HG02798 (cell line): ENCODE results near the gene PTPRS.

ENCODE experiments used
- ATAC-seq: cut with Tn5 transposase; IDR thresholded peaks from one replicate; pipeline ENCODE4 v1.9.1; 2021; ENCODE audit warnings: mild to moderate bottlenecking; ENCODE audit not compliant: unreplicated experiment, poor library complexity

The PTPRS gene

DNA sequence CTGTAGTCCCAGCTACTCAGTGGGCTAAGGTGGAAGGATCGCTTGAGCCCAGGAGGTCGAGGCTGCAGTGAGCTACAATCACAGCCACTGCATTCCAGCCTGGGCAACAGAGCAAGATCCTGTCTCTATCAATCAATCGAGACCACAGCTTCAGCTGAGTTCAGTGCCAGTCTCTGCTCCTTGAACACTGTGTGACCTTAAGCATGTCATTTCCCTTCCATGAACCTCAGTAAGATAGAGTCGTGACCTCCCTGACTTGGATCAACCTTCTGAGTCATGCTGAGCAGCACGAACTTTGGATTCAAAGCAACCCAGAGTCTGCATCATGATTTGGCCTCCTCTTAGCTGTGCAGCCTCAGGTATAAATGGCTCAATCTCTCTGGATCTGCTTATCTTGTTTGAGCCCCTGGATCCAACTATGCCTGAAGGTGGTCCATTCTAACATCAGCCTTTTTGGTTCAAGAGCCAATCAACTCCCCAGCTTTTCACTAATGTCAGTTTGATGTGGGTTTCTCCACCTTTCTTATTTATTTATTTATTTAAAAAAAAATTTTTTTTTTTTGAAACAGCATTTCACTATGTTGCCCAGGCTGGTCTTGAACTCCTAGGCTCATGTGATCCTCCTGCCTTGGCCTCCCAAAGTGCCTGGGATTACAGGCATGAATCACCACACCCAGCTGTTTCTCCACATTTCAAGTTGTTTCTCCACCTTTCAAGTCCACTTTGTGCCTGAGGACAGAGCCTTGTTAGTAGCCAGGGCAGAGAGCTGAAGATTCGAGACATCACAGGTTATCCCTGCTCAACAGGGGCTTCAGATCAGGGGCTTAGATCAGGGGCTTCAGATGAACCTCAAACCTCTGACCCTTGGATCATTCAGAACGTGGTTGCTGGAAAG lies 26.4 kb downstream of the PTPRS start:
- ATAC-seq: no peak

DNA sequence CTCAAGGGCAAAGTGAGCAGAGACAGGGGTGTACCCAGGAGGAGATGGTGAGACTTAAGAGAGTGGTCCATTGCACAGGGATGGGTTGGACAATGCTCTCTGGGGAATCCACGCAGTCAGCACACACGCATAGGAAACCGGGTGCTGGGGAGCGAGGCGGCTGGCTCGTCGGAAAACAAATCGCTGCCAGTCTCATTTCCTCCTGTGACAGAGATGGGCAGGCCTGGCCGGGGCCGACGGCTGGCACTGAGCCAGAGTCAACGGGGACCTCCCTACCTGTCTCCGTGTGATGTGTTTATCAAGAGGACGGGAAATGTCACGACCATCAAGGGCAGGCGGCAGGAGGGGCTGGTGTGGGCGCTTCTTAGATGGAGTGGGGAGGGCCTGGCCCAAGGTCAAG lies 27.3 kb downstream of the PTPRS start:
- no peak for ATAC-seq

DNA sequence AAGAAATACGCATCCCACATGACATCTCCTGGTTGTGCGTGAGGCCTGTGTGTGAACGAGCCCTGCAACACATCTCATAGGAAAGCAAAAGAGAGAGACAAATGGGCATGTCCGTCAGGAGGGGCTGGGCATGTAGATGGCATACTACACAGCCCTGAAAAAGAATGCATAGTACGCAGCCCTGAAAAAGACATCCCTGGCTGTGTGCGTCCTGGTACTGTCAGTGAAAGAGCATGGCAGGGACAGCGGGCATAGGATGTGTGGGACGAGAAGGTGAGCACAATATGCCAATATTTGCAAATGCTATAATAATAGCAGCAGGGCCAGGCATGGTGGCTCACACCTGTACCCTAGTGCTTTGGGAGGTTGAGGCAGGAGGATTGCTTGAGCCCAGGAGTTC lies 28.6 kb downstream of the PTPRS start:
- no peak for ATAC-seq

- ATAC-seq: no peak
Measured at GRCh38 chr19:5309438-5310204, 31.0 kb downstream of the PTPRS start.

GRCh38 chr19:5308451-5309437 lies 31.9 kb downstream of the PTPRS start:
- no peak for ATAC-seq

DNA sequence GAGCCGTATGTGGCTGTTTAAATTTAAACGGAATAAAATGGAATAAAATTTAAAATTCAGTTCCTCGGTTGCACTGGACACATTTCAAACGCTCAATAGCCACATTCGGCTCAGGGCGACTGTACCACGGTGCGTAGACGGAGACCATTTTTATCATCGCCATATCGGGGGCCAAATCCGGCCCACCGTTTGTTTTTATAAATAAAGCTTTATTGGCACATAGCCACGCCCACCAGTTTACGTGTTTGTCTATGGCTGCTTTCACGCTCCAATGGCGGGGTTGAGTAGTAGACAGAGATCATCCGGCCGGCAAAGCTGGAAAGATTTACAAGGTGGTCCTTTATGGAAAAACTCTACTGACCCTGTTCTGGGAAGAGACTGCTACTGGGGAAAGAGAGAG lies 33.0 kb downstream of the PTPRS start:
- no peak for ATAC-seq

- no peak for ATAC-seq
Measured at GRCh38 chr19:5305163-5305562, 35.4 kb downstream of the PTPRS start.

- no peak for ATAC-seq
Measured at GRCh38 chr19:5304486-5304885, 36.1 kb downstream of the PTPRS start.

DNA sequence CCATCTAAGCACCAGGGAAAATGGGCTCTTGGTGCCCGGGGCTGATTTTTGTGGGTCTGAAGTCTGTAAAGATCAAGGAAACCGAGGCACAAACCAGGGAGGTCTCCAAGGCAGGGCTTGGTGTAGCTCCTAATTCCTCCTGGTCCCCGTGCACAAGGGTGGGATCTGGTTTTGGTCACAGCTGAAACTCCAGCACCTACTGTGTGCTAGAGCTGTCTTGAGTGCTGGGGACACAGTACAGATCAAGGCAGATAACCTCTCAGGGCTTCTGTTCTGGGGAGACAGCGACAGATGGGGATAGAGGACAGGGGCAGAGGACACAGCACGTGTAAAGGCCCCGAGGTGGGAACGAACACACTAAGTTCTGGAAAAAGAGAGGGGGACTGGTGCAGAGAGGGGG lies 37.4 kb downstream of the PTPRS start:
- no peak for ATAC-seq

DNA sequence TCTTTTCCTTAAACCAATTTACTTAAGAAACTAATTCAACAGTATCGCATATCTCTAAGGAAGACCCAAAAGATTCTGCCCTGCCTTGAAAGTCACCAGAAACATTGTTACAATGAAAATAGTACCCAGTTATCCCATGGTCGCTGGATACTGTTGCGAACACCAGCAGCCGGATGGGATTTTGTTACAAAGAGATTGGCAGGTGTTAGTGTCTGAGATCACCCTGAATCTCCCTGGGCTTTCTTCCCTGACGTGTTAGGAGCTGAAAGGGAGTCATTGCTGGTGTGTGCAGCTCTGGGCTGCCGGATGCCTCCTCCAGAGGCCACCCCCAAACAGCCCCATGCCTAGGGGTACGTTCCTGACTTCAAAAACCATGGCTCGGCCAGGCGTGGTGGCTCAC lies 38.2 kb downstream of the PTPRS start:
- no peak for ATAC-seq

DNA sequence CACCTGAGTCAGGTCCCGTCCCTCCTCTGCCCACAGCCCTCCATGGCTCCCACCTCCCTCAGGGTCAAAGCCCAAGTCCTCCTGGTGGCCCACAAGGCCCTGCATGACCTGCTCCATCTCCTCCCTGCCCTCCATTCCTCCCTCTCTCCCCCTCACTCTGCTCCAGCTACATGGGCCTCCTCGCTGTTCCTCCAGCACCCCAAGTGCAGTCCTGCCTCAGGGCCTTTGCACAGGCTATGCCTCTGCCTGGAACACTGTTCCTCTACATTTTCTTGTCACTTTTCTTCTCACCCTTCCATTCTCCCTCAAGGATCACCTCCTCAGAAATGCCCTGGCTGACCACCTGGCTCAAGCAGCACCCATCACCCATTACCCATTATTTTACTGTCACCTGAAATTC lies 41.5 kb downstream of the PTPRS start:
- ATAC-seq: no peak

GRCh38 chr19:5298471-5298901 lies 42.1 kb downstream of the PTPRS start:
- ATAC-seq: no peak

GRCh38 chr19:5297272-5297669 lies 43.3 kb downstream of the PTPRS start:
- no peak for ATAC-seq

DNA sequence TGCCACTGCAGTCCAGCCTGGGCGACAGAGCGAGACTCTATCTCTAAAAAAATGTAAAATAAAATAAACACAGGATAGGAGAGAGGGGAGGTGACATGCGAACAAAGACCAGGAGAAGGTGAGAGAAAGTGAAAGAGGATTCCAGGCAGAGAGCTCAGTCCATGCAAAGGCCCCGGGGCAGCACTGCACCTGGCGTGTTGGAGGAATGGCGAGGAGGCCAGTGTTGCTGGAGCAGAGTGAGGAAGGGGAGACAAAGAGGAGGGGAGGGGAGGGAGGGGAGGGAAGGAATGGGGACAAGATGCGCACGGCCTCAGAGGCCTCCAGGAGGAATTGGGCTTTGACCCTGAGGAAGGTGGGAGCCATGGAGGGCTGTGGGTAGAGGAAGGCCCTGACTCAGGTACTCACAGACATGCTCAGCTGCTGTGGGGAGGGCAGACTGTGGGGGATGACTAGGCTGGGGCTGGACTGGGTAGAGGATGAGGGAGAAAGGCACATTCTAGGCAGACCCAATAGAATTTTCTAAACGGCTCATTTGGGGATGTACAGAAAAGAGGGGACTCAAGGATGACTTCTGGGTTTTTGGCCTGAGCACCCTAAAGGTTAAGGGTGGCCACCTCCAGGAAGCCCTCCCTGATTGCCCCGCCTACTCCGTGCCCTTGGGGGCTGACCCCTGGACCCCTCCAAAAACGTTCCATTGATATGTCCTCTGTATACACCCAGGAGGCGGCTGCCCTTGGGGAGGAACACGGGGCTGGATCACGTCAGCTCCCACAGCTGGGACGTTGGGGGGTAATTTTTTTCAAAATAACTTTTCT lies 43.9 kb downstream of the PTPRS start:
- ATAC-seq: no peak

DNA sequence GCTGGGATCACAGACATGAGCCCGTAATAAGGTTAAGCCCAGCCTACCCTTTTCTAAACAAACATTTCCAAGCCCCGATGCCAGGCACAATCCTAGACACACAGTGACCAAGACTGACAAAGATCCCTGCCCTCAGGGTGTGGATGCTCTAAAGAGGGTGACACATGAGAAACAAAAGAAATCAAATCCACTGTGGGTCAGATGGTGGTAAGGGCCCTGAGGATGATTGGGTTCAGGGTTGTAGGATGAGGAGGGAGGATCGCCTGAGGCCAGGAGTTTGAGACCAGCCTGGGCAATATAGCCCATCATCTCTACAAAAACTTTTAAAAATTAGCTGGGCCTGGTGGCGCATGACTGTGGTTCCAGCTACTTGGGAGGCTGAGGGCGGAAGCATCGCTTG lies 44.6 kb downstream of the PTPRS start:
- no peak for ATAC-seq

GRCh38 chr19:5294403-5295160 lies 46.0 kb downstream of the PTPRS start:
- no peak for ATAC-seq

- ATAC-seq: no peak
Measured at GRCh38 chr19:5293612-5294378, 46.8 kb downstream of the PTPRS start.
